ENCODE data around the gene EFHD1.
A peak's percentile ranks its signal among the peaks of the same experiment; 100 is the strongest.

The EFHD1 gene, protein sequence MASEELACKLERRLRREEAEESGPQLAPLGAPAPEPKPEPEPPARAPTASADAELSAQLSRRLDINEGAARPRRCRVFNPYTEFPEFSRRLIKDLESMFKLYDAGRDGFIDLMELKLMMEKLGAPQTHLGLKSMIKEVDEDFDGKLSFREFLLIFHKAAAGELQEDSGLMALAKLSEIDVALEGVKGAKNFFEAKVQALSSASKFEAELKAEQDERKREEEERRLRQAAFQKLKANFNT

DNA sequence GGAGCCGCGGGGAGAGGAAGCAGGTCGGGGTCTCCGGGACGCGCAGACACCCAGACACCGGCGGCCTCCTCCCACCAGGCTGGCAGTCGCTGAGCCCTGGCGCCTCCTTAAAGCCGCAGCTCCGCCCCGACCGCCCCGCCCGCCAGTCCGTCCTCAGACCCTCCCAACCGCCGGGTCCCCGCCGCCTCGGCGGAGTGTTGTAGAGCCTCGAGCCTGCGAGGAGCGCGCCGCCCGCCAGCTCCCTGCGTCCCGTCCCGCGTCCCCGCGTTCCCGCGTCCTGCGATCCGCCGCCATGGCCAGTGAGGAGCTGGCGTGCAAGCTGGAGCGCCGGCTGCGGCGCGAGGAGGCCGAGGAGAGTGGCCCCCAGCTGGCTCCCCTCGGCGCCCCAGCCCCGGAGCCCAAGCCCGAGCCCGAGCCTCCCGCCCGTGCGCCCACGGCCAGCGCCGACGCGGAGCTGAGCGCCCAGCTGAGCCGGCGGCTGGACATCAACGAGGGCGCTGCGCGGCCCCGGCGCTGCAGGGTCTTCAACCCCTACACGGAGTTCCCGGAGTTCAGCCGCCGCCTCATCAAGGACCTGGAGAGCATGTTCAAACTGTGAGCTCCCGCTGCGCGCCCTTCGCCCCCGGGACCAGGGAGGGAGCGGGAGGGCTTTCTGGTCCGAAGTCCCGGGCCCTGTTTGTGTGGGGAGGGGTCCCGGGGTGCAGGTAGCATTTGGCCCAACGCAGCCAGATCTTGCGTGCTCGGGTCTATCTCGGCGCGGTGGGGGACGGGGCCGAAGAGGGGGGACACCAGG lies at the start of gene EFHD1:
Gene EFHD1, plus strand, starts transcription at position 192 of the 793 bp plus-strand sequence. Its CDS starts 101 bp downstream, at position 293.
- DNase-seq: peak; percentile 32

DNA sequence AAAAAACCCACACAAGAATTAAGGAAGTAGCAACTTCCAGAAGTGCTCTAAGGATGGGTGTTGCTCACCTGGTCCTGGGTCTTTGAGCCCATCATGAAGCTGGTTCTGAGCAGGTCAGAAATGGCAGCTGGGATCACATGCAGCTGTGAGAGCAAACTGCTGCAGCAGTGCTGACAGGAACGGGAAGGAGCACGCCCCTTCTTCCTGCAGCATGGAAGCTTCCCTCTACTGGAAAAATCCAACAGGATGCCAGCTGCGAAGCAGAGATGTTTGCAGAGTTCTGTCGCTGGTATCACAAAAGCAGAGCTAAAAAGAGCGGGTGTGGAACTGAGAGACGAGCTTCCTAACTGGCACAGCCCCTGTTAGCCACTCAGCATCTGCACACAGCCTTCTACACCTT lies 49.2 kb upstream of the EFHD1 start:
- DNase-seq: no peak

DNA sequence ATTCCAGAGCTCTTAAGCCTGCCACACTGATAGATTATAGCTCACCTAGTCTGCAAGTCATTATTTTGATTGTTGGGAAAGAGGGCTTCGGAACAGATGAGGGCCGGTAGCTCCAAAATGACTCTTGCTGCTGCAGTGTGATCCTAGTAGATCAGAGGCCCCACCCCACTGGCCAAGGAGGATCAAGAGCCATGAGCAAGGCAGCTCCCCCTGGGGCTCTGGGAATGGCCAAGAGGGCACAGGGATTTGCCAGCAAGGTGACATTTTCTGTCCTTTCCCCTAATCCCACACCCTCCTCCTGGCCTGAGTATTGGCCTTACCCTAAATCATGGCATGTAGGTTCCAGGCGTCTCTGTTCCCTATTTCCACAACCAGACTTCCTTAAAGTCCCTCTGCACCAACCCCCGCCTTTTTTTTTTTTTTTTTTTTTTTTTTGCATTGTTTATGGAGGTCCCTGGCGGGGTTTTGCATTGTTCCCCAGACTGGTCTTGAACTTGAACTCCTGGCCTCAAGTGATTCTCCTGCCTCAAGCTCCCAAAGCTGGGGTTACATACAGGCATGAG lies 46.4 kb upstream of the EFHD1 start:
- no peak for DNase-seq

DNA sequence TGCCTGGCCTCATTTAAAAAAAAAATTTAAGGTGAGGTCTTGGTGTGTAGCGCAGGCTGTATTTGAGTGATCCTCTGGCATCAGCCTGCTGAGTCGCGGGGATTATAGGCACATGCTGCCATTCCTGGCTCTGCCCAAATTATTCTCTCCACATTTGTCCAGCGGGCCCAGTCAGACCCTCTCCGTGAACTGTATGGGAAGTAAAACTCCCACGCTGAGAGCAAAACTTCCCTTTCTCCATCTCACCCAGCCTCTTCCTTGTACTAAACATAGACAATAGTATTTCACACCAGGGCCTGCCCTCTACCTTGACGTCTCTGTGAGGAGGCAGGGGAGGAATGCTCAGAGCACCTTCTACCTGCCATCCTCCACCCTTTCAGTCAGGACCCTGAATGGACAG lies 45.9 kb upstream of the EFHD1 start:
- no peak for DNase-seq

DNA sequence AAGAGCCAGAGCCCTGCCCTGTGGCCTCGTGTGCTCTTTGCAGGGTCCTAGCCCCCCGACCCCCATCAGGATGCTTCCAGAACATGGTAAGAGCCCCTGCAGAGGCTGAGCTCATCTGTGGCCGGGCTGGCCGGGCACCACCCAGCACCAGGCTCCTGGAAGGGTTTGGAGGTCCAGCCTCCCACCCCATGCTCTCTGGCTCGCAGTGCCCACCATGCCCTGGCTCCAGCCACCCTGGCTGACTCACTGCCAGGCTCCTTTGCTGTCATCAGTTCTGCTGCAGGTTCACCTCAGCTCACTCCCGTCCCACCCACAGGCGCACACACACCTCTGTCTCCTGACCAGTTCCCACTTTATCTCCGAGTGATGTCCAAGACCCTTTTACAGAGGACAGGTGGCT lies 45.4 kb upstream of the EFHD1 start:
- DNase-seq: no peak

DNA sequence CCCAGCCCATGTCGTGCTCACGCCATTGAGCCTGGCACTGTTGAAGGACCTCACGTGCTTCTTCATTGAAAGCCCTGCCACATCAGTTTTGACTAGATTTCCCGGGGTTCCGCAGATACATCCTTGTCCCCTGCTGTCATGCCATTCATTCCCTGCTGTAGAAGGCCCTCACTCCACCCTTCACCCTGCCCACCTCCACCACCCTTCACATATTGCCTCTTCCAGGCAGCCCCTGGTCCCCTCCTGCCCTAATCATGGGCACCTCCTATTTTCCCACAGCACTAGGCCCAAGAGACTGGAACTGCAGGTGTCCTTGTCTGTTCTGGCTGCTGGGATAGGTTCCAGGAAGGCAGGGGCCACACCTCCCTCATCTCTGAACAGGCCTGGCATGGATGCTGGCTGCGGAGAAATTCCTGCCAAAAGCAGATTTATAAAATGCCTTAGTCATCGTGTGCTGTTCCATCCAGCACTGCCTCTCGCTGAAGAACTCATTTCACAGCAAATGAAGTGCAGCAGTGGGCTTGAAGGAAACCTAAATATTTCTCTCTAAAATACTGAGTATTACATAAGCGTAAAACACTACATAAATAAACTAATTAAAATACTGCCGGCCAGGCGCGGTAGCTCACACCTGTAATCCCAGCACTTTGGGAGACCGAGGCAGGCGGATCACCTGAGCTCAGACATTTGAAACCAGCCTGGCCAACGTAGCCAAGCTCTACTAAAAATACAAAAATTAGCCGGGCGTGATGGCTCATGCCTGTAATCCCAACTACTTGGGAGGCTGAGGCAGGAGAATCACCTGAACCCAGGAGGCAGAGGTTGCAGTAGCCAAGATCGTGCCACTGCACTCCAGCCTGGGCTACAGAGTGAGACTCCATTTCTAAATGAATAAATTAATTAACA lies 44.5 kb upstream of the EFHD1 start:
- DNase-seq: peak; percentile 72

DNA sequence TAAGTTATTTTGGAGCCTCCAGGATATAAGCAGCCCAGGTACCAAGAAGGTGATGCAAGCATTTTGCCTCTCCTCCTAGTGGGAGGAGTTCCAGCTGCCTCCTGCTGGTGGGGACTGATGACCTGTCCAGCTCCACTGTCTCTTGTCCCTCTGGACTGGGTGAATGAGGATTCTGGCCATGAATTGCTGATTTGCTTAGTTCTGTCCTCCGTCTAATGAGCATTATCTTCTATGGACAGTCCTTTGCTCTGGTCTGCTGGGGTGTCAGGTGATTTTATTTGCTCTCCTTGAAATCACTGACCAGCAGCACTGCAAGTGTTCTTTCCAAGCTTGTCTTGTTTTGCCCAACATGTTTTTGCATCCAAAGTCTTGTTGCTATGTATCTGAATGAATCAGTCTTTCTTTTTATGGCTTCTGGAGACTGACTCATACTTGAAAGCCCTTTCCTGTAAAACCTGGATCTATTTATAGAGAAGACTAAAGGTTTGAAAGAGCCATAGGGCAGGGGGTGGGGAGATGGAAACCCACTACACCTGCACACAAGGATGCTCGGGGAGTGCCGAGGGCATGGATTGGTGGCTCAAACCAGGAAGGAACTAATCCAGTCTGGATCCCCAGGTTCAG lies 40.5 kb upstream of the EFHD1 start:
- DNase-seq: peak; percentile 50

DNA sequence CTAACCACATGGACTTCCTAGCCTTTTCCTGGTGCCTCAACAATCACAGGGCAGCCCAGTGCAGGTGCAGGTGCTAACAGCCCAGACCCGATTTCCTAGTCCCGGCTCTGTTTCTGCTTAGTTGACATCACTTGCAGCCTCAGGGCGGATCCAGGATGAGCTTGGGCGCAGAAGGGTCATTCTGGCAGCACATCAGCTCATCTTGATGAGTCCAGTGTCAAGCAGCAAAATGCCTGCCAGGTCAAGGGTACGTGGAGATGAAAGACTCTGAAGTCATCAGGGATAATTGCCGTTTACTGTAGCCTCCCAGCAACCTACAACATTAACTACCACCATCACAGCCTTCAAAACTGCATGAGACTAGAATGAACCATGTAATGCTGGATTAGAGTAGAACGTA lies 39.4 kb upstream of the EFHD1 start:
- DNase-seq: no peak

DNA sequence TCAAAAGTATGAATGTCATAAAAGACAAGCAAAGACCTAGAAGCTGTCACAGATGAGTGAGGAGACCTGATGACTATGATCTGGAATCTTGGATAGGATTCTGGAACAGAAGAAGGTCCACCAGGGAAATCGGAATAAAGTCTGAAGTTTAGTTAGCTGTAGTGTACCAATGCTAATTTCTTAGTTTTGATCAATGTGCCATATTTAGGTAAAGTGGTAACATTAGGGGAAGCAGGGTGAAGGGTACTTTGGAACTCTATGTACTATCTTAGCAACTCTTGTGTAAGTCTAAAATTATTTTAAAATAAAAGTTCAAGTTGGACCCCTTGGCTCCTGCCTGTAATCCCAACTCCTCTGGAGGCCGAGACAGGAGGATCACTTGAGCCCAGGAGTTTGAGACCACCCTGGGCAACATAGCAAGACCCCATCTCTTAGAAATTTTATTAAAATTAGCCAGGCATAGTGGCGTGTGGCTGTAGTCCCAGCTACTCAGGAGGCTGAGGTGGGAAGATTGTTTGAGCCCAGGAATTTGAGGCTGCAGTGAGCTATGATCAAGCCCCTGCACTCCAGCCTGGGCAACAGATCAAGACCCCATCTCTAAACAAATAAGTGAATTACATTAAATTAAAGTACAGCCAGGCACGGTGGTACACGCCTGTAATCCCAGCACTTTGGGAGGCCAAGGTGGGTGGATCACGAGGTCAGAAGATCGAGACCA lies 35.9 kb upstream of the EFHD1 start:
- no peak for DNase-seq

DNA sequence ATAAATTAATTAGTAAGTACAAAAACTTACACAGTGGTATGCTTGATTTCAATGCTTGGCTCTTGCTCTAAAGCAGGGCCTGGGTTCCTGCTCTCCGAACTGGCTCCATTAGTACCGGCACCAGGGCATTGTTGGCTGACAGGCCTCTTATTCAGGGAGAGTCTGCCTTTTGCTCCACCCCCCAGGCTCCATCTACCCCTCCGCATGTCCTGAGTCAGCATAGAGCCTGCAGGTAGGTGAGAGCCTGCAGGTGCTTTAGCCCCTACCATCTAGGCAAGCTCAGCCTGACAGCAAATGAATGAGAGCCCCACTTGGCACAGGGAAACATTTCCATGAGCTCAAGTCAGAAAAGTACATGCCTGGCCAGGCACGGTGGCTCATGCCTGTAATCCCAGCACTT lies 35.1 kb upstream of the EFHD1 start:
- no peak for DNase-seq

DNA sequence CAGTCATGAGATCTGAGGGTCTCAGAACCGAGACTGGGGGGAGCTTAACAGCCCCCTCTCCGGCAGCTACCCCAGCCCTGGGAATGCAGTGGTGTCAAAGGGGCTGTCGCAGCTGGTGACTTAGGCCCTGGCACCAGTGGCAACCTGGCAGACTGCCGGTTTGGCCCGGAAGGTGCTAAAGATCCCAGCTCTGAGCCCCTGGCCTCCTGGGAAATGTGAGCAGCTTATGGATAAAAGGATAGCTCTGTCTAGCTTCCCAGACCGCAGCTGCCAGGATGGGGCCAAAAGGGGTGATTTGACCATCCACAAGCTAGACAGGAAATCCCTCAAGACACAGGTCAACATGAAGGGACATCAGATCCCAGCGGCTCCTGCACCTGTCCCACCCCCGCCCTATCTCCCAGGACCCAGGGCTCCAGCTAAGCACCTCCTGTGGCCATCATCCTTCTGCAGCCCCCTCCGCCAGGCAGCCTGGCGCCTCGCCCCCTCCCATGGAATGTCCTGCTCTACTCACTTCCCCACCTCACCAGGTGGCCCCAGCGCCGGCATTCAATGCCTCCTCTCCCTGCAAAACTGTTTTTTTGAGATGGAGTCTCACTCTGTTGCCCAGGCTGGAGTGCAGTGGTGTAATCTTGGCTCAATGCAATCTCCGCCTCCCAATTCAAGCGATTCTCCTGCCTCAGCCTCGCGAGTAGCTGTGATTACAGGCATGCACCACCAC lies 33.2 kb upstream of the EFHD1 start:
- DNase-seq: no peak

DNA sequence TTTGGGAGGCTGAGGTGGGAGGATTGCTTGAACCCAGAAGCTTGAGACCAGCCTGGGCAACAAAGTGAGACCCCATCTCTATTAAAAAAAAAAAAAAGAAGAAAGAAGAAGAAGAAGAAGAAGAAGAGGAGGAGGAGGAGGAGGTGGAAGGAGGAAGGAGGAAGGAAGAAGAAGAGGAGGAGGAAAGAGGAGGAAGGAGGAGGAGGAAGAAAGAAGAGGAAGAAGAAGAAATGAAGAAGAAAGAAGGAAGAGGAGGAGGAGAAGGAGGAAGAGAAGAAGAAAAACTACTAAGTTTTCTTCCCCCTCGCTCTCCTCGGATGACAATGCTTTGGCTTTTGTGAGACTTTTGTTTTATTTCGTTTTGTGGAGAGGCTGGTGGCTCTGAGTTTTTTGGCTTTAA lies 30.1 kb upstream of the EFHD1 start:
- no peak for DNase-seq

DNA sequence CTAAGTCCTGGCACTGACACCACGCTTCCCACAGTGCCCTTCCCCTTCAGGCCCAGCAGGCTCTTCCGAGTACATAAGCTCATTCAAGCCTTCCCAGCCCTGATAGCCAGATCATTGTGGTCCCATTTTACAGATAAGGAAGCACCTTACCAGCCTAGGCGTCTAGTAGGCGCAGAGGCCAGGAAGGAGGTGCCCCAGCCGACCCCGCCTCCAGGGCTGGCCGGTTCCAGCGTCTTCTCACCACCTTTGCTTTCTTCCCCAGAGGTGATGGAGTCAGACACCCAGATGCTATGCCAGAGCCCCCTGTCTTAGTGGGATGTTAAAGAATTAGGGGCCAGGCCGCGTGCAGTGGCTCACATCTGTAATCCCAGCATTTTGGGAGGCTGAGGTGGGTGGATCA lies 28.9 kb upstream of the EFHD1 start:
- DNase-seq: no peak

DNA sequence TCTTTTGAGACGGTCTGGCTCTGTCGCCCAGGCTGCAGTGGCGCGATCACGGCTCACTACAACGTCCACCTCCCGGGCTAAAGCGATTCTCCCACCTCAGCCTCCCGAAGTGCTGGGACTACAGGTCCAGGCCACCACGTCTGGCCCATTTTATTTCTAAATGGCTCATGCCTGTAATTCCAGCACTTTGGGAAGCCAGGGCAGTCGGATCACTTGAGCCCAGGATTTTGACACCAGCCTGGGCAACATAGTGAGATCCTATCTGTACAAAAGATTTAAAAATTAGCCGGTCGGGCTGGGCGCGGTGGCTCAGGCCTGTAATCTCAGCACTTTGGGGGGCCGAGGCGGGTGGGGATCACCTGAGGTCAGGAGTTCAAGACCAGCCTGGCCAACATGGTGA lies 26.4 kb upstream of the EFHD1 start:
- DNase-seq: no peak

DNA sequence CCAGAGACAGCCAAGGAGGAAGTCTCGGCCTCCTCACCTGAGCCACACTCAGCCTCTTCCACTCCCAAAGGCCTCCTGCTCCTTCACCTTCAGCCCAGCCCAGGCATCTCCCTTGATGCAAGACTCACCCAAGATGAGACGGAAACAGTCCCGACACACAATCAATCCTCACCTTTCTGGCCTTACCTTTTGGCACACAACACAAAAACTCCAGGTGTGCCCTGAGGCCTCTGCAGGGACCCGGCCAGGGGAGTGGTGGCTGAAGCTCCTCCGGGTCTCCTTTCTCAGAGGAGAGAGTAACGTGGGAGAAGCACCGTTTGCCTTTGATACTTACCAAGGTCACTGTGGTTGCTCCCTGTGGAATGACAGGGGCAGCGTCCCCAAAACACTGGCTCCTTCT lies 23.8 kb upstream of the EFHD1 start:
- no peak for DNase-seq

DNA sequence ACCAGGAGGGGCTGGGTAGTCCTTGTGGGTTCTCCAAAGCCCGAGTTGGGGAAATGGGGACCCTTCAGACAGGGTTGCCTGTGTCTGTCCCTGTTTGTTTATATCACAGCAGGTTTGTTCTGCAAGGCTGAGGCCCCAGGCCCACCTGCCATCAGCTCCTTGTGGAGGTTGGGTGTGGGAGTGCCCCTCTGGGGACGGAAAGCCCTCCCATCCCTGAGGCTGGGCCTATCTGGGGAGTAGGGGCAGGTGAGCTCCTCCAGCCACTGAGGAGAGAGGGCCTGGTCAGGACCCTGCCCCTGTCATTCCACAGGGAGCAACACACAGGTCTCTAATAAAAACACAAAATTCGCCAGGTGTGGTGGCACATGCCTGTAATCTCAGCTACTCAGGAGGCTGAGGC lies 23.3 kb upstream of the EFHD1 start:
- no peak for DNase-seq

DNA sequence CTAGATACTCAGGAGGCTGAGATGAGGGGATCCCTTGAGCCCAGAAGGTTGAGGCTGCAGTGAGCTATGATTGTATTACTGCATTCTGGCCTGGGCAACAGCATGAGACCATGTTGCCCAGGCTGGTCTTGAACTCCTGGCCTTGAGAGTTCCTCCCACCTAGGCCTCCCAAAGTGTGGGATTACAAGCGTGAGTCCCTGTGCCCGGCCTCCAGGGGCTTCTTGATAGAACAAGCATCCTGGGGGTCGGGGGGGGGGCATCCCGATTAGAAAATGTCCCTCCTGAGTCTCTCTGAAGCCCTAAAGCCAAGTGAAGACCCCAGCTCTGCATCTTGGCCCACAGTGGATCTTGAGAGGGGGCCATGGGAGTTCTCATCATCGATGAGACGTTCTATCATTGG lies 22.3 kb upstream of the EFHD1 start:
- DNase-seq: no peak

DNA sequence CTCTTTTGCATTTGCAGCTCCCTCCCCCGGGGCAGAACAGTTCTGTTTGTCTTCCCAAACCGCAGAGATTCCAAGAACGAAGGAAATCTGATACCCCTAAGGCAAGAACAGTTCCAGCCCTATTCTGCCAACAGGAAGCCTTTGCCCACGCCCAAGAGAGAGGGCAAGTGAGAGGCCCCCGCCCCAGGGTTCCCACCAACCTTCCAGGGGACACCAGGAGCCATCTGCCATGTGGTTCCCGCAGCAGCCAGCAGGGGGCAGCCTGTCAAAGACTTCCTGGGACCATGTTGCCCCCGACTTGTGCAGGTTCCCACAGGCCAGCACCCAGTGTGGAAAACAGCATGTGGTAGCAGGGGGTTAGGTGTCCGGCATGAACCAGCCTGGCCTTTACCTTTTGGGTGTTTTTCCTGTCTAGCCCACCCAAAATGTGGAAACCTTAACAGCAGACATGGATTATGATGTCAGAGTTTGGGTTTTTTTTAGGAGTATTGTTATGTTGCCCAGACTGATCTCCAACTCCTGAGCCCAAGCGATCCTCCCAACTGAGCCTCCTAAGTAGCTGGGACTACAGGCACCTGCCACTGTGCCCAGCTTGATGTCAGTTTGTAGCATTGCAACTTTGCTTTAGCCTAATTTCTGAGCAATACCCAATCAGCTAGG lies 21.7 kb upstream of the EFHD1 start:
- peak; percentile 56 for DNase-seq

DNA sequence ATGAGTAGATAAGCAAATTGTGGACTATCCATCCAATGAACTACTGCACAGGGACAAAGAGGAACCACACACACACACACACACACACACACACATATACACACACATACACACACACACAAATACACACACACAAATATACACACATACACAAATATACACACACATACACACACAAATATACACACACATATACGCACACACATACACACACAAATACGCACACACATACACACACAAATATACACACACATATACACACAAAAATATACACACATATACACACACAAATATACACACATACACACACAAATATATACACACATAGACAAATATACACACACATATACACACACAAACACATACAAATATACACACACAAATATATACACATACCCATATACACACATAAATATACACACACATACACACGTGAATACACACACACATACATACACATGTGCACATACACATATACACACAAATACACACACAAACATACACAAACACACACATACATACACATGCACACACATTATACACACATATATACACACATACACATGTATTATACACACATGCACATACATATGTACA lies 19.8 kb upstream of the EFHD1 start:
- no peak for DNase-seq

DNA sequence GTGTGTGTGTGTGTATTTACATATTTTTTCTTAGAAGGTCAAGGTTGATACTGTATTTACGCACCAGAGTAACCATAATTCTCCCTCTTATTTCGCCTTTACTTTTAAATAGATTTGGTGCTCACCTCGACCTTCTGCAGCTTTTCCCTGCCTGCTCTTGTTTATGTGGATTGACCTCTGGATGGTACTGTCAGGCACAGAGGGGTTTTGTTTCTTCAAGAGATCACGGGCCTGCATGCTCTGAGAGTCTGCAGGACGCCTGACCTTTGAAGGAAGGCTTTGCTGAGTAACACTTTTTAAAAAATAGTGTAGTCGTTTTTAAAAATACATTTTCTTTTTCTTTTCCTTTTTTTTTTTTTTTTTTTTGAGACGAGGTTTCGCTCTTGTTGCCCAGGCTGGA lies 18.1 kb upstream of the EFHD1 start:
- DNase-seq: no peak

Data from fibroblast of upper back skin (primary cell).